Effector memory CD4-positive, alpha-beta T cell (primary cell): Measurements from ENCODE around the gene GRB7.

Experiments used
- DNase-seq, 3 donors: peaks; one replicate each; pipeline ENCODE4 v3.0.0-alpha.2; 2020
- H3K27ac ChIP-seq: 2 replicates; pipeline ENCODE4 v1.7.0; 2013; ENCODE audit warnings: mild to moderate bottlenecking, low read length, moderate library complexity; ENCODE audit not compliant: insufficient read depth, poor library complexity, severe bottlenecking
- H3K27me3 ChIP-seq: replicated peaks from 2 replicates; pipeline ENCODE4 v1.7.0; 2013; ENCODE audit warnings: mild to moderate bottlenecking, low read length; ENCODE audit not compliant: insufficient read depth, control insufficient read depth, poor library complexity, severe bottlenecking
- H3K36me3 ChIP-seq: 2 replicates; pipeline ENCODE4 v1.7.0; 2013; ENCODE audit warnings: mild to moderate bottlenecking, low read length, moderate library complexity; ENCODE audit not compliant: control insufficient read depth, insufficient read depth
- H3K4me1 ChIP-seq: 2 replicates; pipeline ENCODE4 v1.7.0; 2013; ENCODE audit warnings: low read length, mild to moderate bottlenecking; ENCODE audit not compliant: control insufficient read depth, insufficient read depth, poor library complexity, severe bottlenecking
- H3K4me3 ChIP-seq: 2 replicates; pipeline ENCODE4 v1.7.0; 2013; ENCODE audit warnings: low read length, low read depth, mild to moderate bottlenecking; ENCODE audit not compliant: insufficient read depth, poor library complexity, severe bottlenecking
- H3K9me3 ChIP-seq: 2 replicates; pipeline ENCODE4 v1.7.0; 2013; ENCODE audit warnings: mild to moderate bottlenecking, low read length, moderate library complexity; ENCODE audit not compliant: control insufficient read depth

The GRB7 gene

DNA sequence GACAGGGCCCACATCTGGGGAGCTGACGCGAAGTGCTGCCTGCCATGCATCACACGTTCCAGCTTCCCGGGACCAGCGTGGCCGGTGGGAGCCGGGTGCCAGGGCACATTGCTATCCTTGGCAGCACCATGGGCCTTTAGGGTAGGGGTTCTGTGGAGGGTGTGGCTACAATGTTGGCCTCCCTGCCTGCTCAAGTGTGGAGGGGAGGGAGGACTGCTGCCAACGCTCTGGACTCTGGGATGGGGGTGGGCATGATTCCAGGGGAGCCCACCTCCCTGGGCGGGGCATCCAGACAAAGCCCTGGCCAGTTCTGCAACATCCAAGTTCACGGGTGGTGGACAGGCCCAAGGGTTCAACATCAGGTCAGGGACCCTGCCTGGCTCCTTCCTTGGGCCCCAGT, 13.9 kb downstream of the GRB7 start:
- DNase-seq: no peak
- Histone ChIP-seq H3K27me3 (no peaks in the 10 kb centered on the region), H3K4me3 (no peak overlapping the region), H3K27ac (no peak overlapping the region), H3K9me3 (no peaks in the 10 kb centered on the region), H3K4me1 (peaks cover 28% of the 10 kb centered on the region), H3K36me3 (no peaks in the 10 kb centered on the region)

DNA sequence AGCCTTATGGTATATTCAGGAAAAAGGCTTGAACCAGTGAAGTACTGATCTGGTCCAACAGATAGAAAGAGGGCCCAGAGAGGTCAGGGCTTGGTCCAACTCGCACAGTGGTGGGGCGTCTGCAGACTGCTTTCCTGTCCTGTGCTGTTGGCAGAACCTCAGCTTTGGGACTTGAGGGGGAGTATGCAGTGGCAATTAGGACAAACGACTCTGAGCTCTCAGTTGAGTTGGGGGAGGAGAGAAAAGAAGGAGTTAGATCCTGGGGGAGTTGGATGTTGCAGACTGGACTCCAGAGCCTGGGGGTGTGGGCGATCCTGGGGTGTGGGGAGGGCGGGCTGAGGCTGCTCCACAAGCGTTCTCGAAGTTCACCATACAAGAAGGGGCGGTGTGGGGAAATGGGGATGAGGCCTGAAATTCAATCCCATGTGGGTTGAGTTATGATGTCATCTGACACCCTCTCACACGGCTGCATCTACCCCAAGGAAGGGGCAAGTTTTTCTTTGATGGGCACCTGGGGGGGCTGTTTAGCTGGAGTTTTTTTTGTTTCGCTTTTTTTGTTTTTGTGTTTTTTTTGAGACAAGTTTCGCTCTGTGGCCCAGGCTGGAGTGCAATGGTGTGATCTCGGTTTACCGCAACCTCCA, 14.6 kb downstream of the GRB7 start:
- Histone ChIP-seq H3K27me3 (no peaks in the 10 kb centered on the region), H3K4me1 (peaks cover 35% of the 10 kb centered on the region), H3K9me3 (no peaks in the 10 kb centered on the region), H3K4me3 (no peak overlapping the region), H3K36me3 (no peaks in the 10 kb centered on the region), H3K27ac (no peak overlapping the region)
- no peak for DNase-seq

DNA sequence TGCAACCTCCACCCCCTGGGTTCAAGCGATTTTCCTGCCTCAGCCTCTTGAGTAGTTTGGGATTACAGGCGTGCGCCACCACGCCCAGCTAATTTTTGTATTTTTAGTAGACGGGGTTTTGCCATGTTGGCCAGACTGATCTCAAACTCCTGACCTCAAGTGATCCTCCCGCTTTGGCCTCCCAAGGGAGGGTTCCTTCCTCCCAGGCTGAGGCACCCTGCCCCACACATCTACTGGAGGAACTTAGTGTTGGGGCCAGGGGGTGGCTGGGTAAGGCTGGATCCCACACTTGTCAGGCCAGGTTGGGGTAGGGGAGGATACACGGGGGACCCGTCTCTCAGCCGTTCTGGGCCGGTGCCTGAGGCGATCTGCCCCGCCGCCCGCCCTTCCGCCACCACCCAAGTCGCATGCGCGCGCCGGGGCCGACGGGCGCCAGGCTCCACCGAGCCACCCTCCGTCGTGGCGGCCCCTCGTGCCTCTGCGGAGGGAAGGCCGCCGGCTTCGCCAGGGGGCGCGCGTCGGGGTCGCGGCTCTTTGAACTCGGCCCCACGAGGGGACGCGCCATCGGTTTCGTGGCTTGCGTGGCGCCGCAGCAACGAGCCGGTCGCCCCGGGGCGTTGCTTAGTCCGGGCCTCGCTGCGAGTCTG, 15.9 kb downstream of the GRB7 start:
- Histone ChIP-seq H3K4me1 (peaks cover 48% of the 10 kb centered on the region), H3K27me3 (no peaks in the 10 kb centered on the region), H3K9me3 (no peaks in the 10 kb centered on the region), H3K4me3 (peak overlapping the region; percentile 58), H3K27ac (peak overlapping the region; percentile 98), H3K36me3 (no peaks in the 10 kb centered on the region)
- peak in 2 of 3 donors; percentile 68 for DNase-seq

DNA sequence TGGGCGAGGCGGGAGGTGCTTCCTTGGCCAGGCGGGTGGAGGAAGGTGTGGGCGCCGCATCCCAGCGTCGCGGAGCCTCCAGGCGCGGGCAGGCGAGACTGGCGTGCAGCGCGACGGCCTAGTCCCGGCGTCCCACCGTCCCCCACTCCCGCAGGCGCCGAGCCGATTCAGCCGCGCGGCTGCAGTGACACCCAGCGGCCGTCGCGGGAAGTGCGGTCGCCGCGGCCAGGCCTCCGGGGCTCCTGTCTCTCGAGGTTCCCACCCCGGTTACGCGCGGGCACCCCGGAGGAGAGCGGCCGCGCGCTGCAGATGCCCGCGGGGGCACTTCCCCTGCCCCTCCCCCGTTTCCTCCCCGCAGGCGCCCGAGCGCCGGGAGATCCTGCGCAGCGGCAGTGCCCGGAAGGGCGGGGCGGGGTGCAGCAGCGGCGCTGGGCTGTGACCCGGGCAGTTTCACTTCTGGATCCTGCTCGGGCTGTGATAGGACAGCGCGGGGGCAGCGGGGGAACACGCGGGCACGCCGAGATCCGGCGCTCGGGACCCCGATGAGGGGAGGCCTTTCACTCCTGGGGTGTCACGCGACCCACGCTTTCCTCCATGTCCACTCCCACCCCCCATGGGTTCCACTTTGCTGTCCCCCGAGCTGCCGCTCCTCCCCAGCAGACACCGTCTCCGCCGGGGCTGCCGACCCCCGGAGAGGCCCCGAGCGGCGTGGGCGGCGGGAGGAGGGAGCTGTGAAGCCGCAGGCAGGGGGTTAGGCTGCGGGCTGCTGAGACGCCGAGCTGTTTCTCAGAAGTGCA, 16.6 kb downstream of the GRB7 start:
- Histone ChIP-seq H3K27me3 (no peaks in the 10 kb centered on the region), H3K27ac (peak overlapping the region; percentile 98), H3K9me3 (no peaks in the 10 kb centered on the region), H3K36me3 (no peaks in the 10 kb centered on the region), H3K4me1 (peaks cover 48% of the 10 kb centered on the region), H3K4me3 (peak overlapping the region; percentile 58)
- DNase-seq: peak; percentile 94 to 95 (median 95)

DNA sequence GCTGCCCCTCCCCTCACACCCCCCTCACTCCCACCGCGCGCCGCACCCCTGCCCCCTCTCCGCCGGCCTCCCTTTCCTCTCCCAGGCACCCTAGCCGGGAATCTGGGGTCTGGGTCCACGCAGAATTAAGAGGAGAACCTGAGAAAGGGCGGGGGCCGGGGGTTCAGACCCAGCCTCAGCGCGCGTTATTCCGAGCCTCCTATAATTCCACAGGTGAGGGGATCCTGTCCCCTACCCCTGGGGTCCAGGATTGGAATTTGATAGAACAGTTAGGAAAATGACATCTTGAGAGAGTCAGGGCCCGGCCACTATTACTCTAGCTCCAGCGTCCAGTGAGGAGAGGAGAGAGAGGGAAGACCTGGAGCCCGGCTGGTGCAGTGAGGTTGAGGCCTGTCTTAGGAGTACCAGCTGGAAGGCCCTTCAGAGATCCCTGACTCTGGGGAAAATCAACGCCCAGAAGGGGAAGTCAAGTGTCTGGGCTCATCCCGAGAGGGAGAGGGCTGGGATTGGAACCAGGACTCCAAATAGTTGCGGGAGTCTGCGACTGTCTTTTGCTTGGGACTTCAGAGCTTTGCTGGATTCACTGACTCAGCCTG, 17.3 kb downstream of the GRB7 start:
- DNase-seq: no peak
- Histone ChIP-seq H3K9me3 (no peaks in the 10 kb centered on the region), H3K27ac (peak overlapping the region; percentile 98), H3K36me3 (no peaks in the 10 kb centered on the region), H3K4me1 (peaks cover 48% of the 10 kb centered on the region), H3K4me3 (peak overlapping the region; percentile 58), H3K27me3 (no peaks in the 10 kb centered on the region)

DNA sequence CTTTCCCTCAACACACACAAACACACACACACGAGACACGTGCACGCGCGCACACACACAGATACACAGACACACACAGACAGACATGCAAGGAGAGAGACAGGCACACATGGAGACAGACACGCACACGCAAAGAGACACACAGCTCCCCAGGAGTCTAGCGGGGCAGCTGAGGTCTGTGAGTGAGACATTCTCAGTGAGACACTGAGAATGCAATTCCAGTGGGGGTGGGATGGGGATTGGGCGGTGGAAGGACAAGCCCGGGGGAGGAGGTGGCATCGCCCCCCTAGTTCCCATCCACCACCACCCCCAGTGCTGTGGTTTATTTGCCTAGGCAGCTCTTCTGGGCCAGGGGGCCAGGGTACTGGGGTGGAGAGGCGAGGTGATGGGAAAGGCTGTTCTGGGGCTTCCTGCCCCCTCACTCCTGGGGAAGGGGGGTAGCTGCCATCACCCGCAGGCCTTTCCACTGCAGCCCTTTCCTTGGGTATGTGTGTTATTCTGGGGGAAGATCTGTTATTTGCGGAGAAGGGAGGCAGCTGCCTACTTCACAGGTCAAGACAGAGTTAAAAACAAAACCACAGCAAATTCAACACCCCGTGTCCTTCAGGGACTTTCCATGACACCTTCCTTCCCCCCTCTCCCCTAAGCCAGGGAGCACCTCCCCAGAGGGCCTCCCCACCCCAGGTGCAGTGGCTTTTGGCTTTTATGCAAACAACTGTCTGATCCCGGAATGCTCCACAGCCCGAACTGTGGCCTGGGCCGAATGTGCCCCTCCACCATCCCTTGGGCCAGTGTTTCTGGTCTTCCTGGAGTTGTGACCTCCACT, 18.0 kb downstream of the GRB7 start:
- peaks cover 48% of the 10 kb centered on the region for H3K4me1 ChIP-seq
- peak overlapping the region; percentile 58 for H3K4me3 ChIP-seq
- H3K27ac ChIP-seq: peak overlapping the region; percentile 98
- H3K27me3 ChIP-seq: no peaks in the 10 kb centered on the region
- peaks cover 2% of the 10 kb centered on the region for H3K36me3 ChIP-seq
- peak; percentile 49 to 59 (median 50) for DNase-seq
- no peaks in the 10 kb centered on the region for H3K9me3 ChIP-seq

DNA sequence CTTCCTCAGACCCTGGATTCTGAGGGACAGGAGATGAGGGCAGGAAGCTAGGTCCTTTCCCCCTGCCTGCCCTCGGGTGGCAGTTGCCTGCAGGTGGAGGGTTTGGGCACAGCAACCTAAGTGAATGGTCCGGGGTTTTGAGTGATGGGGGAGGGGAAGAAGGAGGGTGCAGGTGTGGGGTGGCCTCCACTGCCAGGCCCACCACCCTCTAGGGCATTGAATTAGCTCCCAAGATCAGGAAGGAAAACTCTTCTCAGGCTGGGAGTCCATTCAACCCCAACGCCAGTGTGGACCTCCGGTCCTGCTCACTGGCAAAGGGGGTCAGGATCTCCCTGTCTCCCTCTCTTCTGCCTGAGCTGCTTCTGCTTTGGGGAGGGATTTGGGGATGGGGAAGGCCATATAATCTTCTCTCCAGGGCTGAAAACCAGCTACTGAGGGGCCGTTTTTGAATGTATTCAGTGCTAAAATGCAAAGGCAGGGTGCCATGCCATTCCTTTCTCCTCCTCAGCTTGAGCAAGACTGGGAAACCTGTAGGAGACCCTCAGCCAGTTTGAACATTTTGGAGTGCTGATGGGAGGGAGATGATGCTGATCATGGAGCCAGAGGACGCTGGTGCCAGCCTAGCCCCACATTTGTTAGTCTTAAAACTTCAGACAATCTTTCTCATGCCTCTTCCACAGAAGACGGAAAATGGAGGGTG, 18.8 kb downstream of the GRB7 start:
- peak overlapping the region; percentile 98 for H3K27ac ChIP-seq
- H3K4me3 ChIP-seq: peak overlapping the region; percentile 8
- H3K4me1 ChIP-seq: peaks cover 48% of the 10 kb centered on the region
- peaks cover 7% of the 10 kb centered on the region for H3K36me3 ChIP-seq
- H3K9me3 ChIP-seq: no peaks in the 10 kb centered on the region
- no peak for DNase-seq
- no peaks in the 10 kb centered on the region for H3K27me3 ChIP-seq

DNA sequence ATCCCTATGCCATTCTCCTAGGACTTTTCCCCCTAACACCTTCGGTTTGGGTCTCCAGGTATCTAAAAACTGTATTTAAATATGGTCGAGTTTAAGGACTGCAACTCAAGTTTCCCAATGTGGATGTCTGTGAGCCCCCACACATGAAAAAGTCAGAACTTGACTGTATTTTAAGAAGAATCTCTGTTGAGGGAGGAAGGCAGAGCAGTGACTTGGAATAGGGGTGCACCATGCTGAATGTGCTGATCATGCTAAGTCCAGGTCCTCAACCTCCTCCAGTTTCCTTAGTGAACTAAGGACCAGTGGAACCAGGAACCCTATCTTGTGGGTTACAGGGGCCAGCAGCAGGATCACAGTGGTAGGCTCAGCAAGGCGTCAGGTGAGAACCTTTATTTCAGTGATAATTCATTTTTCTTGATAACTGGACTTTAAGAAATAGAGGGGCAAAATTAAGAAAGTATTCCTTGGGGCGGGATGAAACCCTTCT, 19.5 kb downstream of the GRB7 start:
- no peaks in the 10 kb centered on the region for H3K9me3 ChIP-seq
- H3K4me1 ChIP-seq: peaks cover 48% of the 10 kb centered on the region

More for the DNA sequence above, 19.5 kb downstream of the GRB7 start:
- no peaks in the 10 kb centered on the region for H3K27me3 ChIP-seq
- peaks cover 11% of the 10 kb centered on the region for H3K36me3 ChIP-seq
- DNase-seq: no peak
- H3K27ac ChIP-seq: peak overlapping the region; percentile 98
- no peak overlapping the region for H3K4me3 ChIP-seq
